ENCODE measurements around the gene CACFD1. TPM values are rescaled to one million over a fixed set of nuclear protein-coding genes. Genes with fewer than 3 reads are reported as not detected.

CACFD1 gene
- total and polyA plus RNA-seq, 9 of the 15 experiments (the other 6 are each of a cell fraction or from before 2014, with no cell fraction given), result 0.11 to 1.4 (median 1.1) TPM; not detected in 2

DNA sequence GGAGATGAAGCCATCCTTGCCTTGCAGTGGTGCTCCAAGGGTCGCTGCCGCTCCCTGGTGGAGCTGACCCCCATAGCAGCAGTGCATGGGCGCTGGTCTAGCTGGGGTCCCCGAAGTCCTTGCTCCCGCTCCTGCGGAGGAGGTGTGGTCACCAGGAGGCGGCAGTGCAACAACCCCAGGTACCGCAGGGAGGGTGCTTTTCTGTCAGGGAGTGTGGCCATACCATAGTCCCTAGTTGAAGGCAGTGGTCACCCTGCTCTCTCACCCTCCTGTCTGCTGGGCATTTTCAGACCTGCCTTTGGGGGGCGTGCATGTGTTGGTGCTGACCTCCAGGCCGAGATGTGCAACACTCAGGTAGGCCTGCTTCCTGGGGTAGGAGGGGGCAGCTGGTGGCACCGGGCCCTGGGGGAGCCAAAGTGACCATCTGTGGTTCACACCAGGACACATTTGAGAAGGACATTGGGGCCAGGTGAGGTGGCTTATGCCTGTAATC lies 26.4 kb upstream of the CACFD1 start:
- H3K4me1 ChIP-seq (replicated peaks in 1 of 2; ENCODE audit: control insufficient read depth in 2 of 2, insufficient read depth in 2 of 2, low read length in 2 of 2), result peaks cover 0 to 22% of the 10 kb centered on the region in 2 experiments; a peak in 3 of 5 replicates
- intact Hi-C loops (cut with micrococcal nuclease), result no loop called here
- H4K20me1 ChIP-seq (replicated peaks; ENCODE audit: control insufficient read depth, insufficient read depth, low read length), result 0 out of 2 replicates have a peak, but pooled peaks cover 3% of the 10 kb centered on the region
- TF ChIP-seq, protein P1, sequence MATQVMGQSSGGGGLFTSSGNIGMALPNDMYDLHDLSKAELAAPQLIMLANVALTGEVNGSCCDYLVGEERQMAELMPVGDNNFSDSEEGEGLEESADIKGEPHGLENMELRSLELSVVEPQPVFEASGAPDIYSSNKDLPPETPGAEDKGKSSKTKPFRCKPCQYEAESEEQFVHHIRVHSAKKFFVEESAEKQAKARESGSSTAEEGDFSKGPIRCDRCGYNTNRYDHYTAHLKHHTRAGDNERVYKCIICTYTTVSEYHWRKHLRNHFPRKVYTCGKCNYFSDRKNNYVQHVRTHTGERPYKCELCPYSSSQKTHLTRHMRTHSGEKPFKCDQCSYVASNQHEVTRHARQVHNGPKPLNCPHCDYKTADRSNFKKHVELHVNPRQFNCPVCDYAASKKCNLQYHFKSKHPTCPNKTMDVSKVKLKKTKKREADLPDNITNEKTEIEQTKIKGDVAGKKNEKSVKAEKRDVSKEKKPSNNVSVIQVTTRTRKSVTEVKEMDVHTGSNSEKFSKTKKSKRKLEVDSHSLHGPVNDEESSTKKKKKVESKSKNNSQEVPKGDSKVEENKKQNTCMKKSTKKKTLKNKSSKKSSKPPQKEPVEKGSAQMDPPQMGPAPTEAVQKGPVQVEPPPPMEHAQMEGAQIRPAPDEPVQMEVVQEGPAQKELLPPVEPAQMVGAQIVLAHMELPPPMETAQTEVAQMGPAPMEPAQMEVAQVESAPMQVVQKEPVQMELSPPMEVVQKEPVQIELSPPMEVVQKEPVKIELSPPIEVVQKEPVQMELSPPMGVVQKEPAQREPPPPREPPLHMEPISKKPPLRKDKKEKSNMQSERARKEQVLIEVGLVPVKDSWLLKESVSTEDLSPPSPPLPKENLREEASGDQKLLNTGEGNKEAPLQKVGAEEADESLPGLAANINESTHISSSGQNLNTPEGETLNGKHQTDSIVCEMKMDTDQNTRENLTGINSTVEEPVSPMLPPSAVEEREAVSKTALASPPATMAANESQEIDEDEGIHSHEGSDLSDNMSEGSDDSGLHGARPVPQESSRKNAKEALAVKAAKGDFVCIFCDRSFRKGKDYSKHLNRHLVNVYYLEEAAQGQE (IDR thresholded peaks at IDR 0.05; ENCODE audit: borderline replicate concordance), result no peak
- TF ChIP-seq, protein P1 (CRISPR knock-in tag; IDR thresholded peaks at IDR 0.05; ENCODE audit: low read depth), result no peak
- TF ChIP-seq, protein P2, sequence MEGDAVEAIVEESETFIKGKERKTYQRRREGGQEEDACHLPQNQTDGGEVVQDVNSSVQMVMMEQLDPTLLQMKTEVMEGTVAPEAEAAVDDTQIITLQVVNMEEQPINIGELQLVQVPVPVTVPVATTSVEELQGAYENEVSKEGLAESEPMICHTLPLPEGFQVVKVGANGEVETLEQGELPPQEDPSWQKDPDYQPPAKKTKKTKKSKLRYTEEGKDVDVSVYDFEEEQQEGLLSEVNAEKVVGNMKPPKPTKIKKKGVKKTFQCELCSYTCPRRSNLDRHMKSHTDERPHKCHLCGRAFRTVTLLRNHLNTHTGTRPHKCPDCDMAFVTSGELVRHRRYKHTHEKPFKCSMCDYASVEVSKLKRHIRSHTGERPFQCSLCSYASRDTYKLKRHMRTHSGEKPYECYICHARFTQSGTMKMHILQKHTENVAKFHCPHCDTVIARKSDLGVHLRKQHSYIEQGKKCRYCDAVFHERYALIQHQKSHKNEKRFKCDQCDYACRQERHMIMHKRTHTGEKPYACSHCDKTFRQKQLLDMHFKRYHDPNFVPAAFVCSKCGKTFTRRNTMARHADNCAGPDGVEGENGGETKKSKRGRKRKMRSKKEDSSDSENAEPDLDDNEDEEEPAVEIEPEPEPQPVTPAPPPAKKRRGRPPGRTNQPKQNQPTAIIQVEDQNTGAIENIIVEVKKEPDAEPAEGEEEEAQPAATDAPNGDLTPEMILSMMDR (IDR thresholded peaks at IDR 0.05 in 2 of 3, conservative IDR thresholded peaks at IDR 0.05 in 1 of 3; ENCODE audit: insufficient read depth in 2 of 3, low read depth in 1 of 3, low read length in 3 of 3), result peak; percentile 15 to 32 (median 25); a peak in 4 of 6 replicates
- H2AFZ ChIP-seq (ENCODE audit: low read depth, low read length), result no peak overlapping the region
- H3K79me2 ChIP-seq (ENCODE audit: control insufficient read depth, insufficient read depth, low read length), result no peaks in the 10 kb centered on the region
- H3K4me2 ChIP-seq (ENCODE audit: insufficient read depth, low read length), result no peak overlapping the region
- DNase-seq (ENCODE audit: extremely low read depth in 1 of 4, low spot score in 3 of 4) (no peak), ATAC-seq (no peak), FAIRE-seq (no peak)
- ChIA-PET POLR2A (no interaction called here), CTCF (ENCODE audit: low intra/inter-chr PET ratio) (no interaction called here)
- no peaks in the 10 kb centered on the region for H3K36me3 ChIP-seq (ENCODE audit: control insufficient read depth, insufficient read depth, low read length)
- H3K9ac ChIP-seq (ENCODE audit: insufficient read depth in 1 of 2, low read depth in 2 of 2, low read length in 2 of 2), result no peak overlapping the region
- no TSS peak for BruUV-seq (replicated peaks)
- H3K27ac ChIP-seq (ENCODE audit: extremely low read depth, low read depth, low read length), result no peak overlapping the region
- in situ Hi-C loops (cut with MboI), result no loop called here
- H3K9me1 ChIP-seq (ENCODE audit: control insufficient read depth, insufficient read depth, low read length), result peaks cover 3% of the 10 kb centered on the region
- H3K4me3 ChIP-seq, result no peak overlapping the region
- no peaks in the 10 kb centered on the region for H3K9me3 ChIP-seq (replicated peaks; ENCODE audit: control insufficient read depth, insufficient read depth, low read depth, low read length)
- WGBS (ENCODE audit: insufficient coverage, low coverage, missing lambda C conversion rate), result 14% methylated on average over 11 of the region's 11 CpGs
- H3K27me3 ChIP-seq (ENCODE audit: control insufficient read depth in 2 of 2, insufficient read depth in 2 of 2, low read length in 2 of 2), result peaks cover 21 to 48% of the 10 kb centered on the region in 2 experiments
